Liver (tissue), 9 donors: ENCODE results near the gene ZFYVE27. TPM values are rescaled to one million over a fixed set of nuclear protein-coding genes. Genes with fewer than 3 reads are reported as not detected.

Experiments
- DNase-seq: peaks from one replicate; pipeline ENCODE4 v3.0.0-alpha.2; 2017; ENCODE audit warnings: low spot score
- H3K27ac ChIP-seq, 2 donors: one replicate each; pipeline ENCODE4 v1.7.0; 2013; ENCODE audit warnings: inconsistent platforms in 2 of 2, low read length in 2 of 2, control low read depth in 1 of 2, low read depth in 1 of 2, mild to moderate bottlenecking in 1 of 2
- H3K27me3 ChIP-seq, 4 donors: one replicate each; pipeline versions ENCODE4 v1.6.1 to v1.7.0; 2013; ENCODE audit warnings: low read length in 3 of 4, inconsistent platforms in 1 of 4, mild to moderate bottlenecking in 1 of 4, moderate library complexity in 1 of 4; ENCODE audit not compliant: control insufficient read depth in 4 of 4, insufficient read depth in 4 of 4
- H3K36me3 ChIP-seq, 4 donors: one replicate each; pipeline versions ENCODE4 v1.6.1 to v1.7.0; 2013; ENCODE audit warnings: low read length in 3 of 4, mild to moderate bottlenecking in 3 of 4, low read depth in 1 of 4, moderate library complexity in 1 of 4; ENCODE audit not compliant: control insufficient read depth in 4 of 4, insufficient read depth in 3 of 4
- H3K4me1 ChIP-seq, 4 donors: one replicate each; pipeline versions ENCODE4 v1.6.1 to v1.7.0; 2013; ENCODE audit warnings: low read length in 3 of 4, mild to moderate bottlenecking in 3 of 4, moderate library complexity in 1 of 4; ENCODE audit not compliant: control insufficient read depth in 4 of 4, insufficient read depth in 4 of 4
- H3K4me3 ChIP-seq, 3 donors: one replicate each; pipeline versions ENCODE4 v1.6.1 to v1.7.0; 2013; ENCODE audit warnings: low read length in 3 of 3, control low read depth in 1 of 3, low read depth in 1 of 3, mild to moderate bottlenecking in 1 of 3
- H3K9ac ChIP-seq, 2 donors: one replicate each; pipeline ENCODE4 v1.7.0; 2013; ENCODE audit warnings: low read length in 2 of 2, mild to moderate bottlenecking in 2 of 2, moderate library complexity in 2 of 2, control low read depth in 1 of 2, low read depth in 1 of 2
- H3K9me3 ChIP-seq, 4 donors: one replicate each; pipeline versions ENCODE4 v1.6.1 to v1.7.0; 2013; ENCODE audit warnings: low read length in 3 of 4; ENCODE audit not compliant: control insufficient read depth in 4 of 4
- EGR1 ChIP-seq, 2 donors: IDR thresholded peaks; 2 replicates each; pipeline ENCODE4 v1.6.1; 2016 to 2018; ENCODE audit warnings: antibody characterized with exemption in 2 of 2, low read depth in 2 of 2
- FOXA1 ChIP-seq: IDR thresholded peaks from 2 replicates; pipeline ENCODE4 v1.6.1; 2016; ENCODE audit warnings: antibody characterized with exemption
- GABPA ChIP-seq, 2 donors: IDR thresholded peaks in 1 of 2; conservative IDR thresholded peaks in 1 of 2; 2 replicates each; pipeline ENCODE4 v1.6.1; 2016; ENCODE audit warnings: antibody characterized with exemption in 2 of 2, mild to moderate bottlenecking in 1 of 2, moderate library complexity in 1 of 2
- HNF4G ChIP-seq: IDR thresholded peaks from 2 replicates; pipeline ENCODE4 v1.6.1; 2016; ENCODE audit warnings: antibody characterized with exemption
- JUND ChIP-seq, 2 donors: IDR thresholded peaks; 2 replicates each; pipeline ENCODE4 v1.6.1; 2016; ENCODE audit warnings: antibody characterized with exemption in 2 of 2
- NR2F2 ChIP-seq: IDR thresholded peaks from 2 replicates; pipeline ENCODE4 v1.6.1; 2016; ENCODE audit warnings: antibody characterized with exemption
- RAD21 ChIP-seq, 2 donors: IDR thresholded peaks; 2 replicates each; pipeline ENCODE4 v1.6.1; 2016; ENCODE audit warnings: antibody characterized with exemption in 2 of 2, mild to moderate bottlenecking in 2 of 2
- RXRA ChIP-seq, 2 donors: IDR thresholded peaks; 2 replicates each; pipeline ENCODE4 v1.6.1; 2017 to 2018; ENCODE audit warnings: antibody characterized with exemption in 2 of 2, mild to moderate bottlenecking in 1 of 2
- TAF1 ChIP-seq: conservative IDR thresholded peaks from 2 replicates; pipeline ENCODE4 v1.6.1; 2016; ENCODE audit warnings: antibody characterized with exemption, mild to moderate bottlenecking
- YY1 ChIP-seq: IDR thresholded peaks from 2 replicates; pipeline ENCODE4 v1.6.1; 2016; ENCODE audit warnings: antibody characterized with exemption, mild to moderate bottlenecking
- WGBS: extraction: QIAGEN DNeasy Blood & Tissue Kit; methylation state at CpG from one replicate; pipeline ENCODE4 v1.1.7; 2013; 5-methylcytosine and 5-hydroxymethylcytosine counted together
- polyA plus RNA-seq, 2 donors: library from polyadenylated mRNA; stranded (reverse) in 1 of 2; unstranded in 1 of 2; fragments of 200-250 nt in 1 of 2; fragments of >200 nt in 1 of 2; fragmentation: Nextera tagmentation in 1 of 2; extraction: Ambion mirVana in 1 of 2; gene quantifications; one replicate each; pipeline versions ENCODE4 v1.2.1 to v1.2.3, GENCODE V29; 2013 to 2015
- total RNA-seq, 2 donors: library from RNA; depleted of rRNA; stranded (reverse); fragments of >200 nt; gene quantifications; one replicate each; pipeline ENCODE4 v1.2.3, GENCODE V29; 2014
- TF ChIP-seq, protein P1 (sequence below): IDR thresholded peaks from 2 replicates; pipeline ENCODE4 v1.6.1; 2016; ENCODE audit warnings: antibody characterized with exemption
- TF ChIP-seq, protein P2 (sequence below): IDR thresholded peaks from 2 replicates; pipeline ENCODE4 v1.6.1; 2016; ENCODE audit warnings: antibody characterized with exemption, mild to moderate bottlenecking
- donor health status: healthy.
- donor health status: healthy.
- donor health status: healthy.
- donor health status: healthy.
- donor health status: healthy.

ZFYVE27 gene
- total and polyA plus RNA-seq, 4 donors: 10.2 to 25.9 (median 13.1) TPM

GRCh38 chr10:97736403-97736901 lies 476 bp upstream of the ZFYVE27 start (continued):
- TF ChIP-seq FOXA1 (no peak), JUND (IDR thresholded peaks at IDR 0.05) (no peak), HNF4G (no peak), NR2F2 (no peak)

- H3K27me3 ChIP-seq: no peaks in the 10 kb centered on the region
- peak overlapping the region; percentile 87 to 92 (median 89) for H3K4me3 ChIP-seq
- H3K9me3 ChIP-seq: no peaks in the 10 kb centered on the region
- peak overlapping the region; percentile 56 to 95 for H3K9ac ChIP-seq
- H3K27ac ChIP-seq: peak overlapping the region in 1 of 2 donors; percentile 96
- peaks cover 4 to 17% (median 10%) of the 10 kb centered on the region in 4 donors for H3K4me1 ChIP-seq
- TF ChIP-seq NR2F2 (peak; percentile 1), RAD21 (IDR thresholded peaks at IDR 0.05) (no peak), YY1 (peak; percentile 0)
- TF ChIP-seq, protein P1, sequence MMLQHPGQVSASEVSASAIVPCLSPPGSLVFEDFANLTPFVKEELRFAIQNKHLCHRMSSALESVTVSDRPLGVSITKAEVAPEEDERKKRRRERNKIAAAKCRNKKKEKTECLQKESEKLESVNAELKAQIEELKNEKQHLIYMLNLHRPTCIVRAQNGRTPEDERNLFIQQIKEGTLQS: peak; percentile 27
- DNase-seq: no peak
- 39% methylated on average over 14 of the region's 14 CpGs for WGBS
- peaks cover under 1 to 14% (median 8%) of the 10 kb centered on the region in 4 donors for H3K36me3 ChIP-seq
Observed at GRCh38 chr10:97737770-97738265, 890 bp downstream of the ZFYVE27 start.

DNA sequence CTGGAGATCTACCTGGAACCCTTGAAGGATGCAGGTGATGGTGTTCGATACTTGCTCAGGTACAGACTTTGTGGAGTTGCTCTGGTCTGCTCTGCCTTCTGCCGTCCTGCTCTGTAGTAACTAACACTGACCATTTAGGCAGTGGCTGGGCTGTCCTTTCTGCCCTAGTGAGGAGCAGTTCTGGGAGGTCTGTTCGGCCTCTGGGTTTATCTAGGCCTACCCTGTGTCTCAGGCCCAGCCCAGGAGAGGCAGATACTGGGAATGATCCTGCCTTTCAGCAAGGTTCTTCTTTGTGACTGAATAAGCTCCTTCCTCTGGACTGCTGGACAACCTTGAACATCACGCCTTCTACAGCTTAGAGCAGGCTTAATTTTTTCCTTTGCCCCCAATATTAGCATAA lies 1.7 kb downstream of the ZFYVE27 start:
- Histone ChIP-seq H3K36me3 (peaks cover 2 to 21% (median 16%) of the 10 kb centered on the region in 4 donors), H3K27ac (no peak overlapping the region), H3K4me1 (peaks cover 5 to 17% (median 11%) of the 10 kb centered on the region in 4 donors), H3K9me3 (no peaks in the 10 kb centered on the region), H3K27me3 (no peaks in the 10 kb centered on the region), H3K9ac (no peak overlapping the region), H3K4me3 (no peak overlapping the region)
- TF ChIP-seq, protein P1: no peak
- WGBS: 98% methylated on average over 4 of the region's 4 CpGs
- DNase-seq: no peak

GRCh38 chr10:97740613-97741012 lies 3.7 kb downstream of the ZFYVE27 start:
- Histone ChIP-seq H3K4me1 (peaks cover 5 to 17% (median 11%) of the 10 kb centered on the region in 4 donors), H3K36me3 (peaks cover 2 to 32% (median 28%) of the 10 kb centered on the region in 4 donors), H3K27me3 (no peaks in the 10 kb centered on the region), H3K9ac (no peak overlapping the region), H3K9me3 (no peaks in the 10 kb centered on the region), H3K27ac (no peak overlapping the region), H3K4me3 (no peak overlapping the region)
- DNase-seq: no peak
- TF ChIP-seq, protein P1: no peak
- TF ChIP-seq TAF1 (no peak), YY1 (no peak), EGR1 (IDR thresholded peaks at IDR 0.05; ENCODE audit: low read depth in 2 of 2) (no peak), RAD21 (IDR thresholded peaks at IDR 0.05) (no peak), GABPA (IDR thresholded peaks at IDR 0.05 in 1 of 2, conservative IDR thresholded peaks at IDR 0.05 in 1 of 2) (no peak), RXRA (IDR thresholded peaks at IDR 0.05) (no peak)
- TF ChIP-seq, protein P2, sequence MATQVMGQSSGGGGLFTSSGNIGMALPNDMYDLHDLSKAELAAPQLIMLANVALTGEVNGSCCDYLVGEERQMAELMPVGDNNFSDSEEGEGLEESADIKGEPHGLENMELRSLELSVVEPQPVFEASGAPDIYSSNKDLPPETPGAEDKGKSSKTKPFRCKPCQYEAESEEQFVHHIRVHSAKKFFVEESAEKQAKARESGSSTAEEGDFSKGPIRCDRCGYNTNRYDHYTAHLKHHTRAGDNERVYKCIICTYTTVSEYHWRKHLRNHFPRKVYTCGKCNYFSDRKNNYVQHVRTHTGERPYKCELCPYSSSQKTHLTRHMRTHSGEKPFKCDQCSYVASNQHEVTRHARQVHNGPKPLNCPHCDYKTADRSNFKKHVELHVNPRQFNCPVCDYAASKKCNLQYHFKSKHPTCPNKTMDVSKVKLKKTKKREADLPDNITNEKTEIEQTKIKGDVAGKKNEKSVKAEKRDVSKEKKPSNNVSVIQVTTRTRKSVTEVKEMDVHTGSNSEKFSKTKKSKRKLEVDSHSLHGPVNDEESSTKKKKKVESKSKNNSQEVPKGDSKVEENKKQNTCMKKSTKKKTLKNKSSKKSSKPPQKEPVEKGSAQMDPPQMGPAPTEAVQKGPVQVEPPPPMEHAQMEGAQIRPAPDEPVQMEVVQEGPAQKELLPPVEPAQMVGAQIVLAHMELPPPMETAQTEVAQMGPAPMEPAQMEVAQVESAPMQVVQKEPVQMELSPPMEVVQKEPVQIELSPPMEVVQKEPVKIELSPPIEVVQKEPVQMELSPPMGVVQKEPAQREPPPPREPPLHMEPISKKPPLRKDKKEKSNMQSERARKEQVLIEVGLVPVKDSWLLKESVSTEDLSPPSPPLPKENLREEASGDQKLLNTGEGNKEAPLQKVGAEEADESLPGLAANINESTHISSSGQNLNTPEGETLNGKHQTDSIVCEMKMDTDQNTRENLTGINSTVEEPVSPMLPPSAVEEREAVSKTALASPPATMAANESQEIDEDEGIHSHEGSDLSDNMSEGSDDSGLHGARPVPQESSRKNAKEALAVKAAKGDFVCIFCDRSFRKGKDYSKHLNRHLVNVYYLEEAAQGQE: no peak
- 96% methylated on average over 2 of the region's 2 CpGs for WGBS
